HCT116 (cell line): ENCODE data around the gene SH3TC1. TPM values are rescaled to one million over a fixed set of nuclear protein-coding genes. Genes with fewer than 3 reads are reported as not detected.

Experiments
- ATAC-seq: fragments of 200-7000 bp; cut with Tn5 transposase; 2 replicates; pipeline ENCODE4 v1.9.1; 2020; ENCODE audit warnings: mild to moderate bottlenecking, moderate library complexity
- BruUV-seq: library from RNA; stranded (reverse); fragments of 400-500 nt; replicated peaks from 2 replicates; lab custom pipeline; 2021; lab: Mats Ljungman, UMichigan
- CTCF ChIA-PET: fragments of 300-600 bp; sonication (Branson Sonifier 250); formaldehyde crosslinking; loops from one replicate; lab custom pipeline; 2021; ENCODE audit warnings: antibody characterized with exemption; lab: Charles Lee
- POLR2A ChIA-PET: fragments of 300-600, 350-600 bp; sonication (Branson Sonifier 250); formaldehyde crosslinking; loops from one replicate; lab custom pipeline; 2021; ENCODE audit warnings: antibody characterized with exemption; lab: Charles Lee
- RAD21 ChIA-PET, 2 experiments: fragments of 300-600 bp; sonication (Branson Sonifier 250); formaldehyde crosslinking; loops; one replicate each; lab custom pipeline; 2023; ENCODE audit warnings: low total read pairs in 2 of 2; ENCODE audit not compliant: uncharacterized antibody in 2 of 2, unreplicated experiment in 2 of 2, low non-redundant PET in 1 of 2; lab: Charles Lee
- DNase-seq: peaks from one replicate; pipeline ENCODE4 v3.0.0-alpha.2; 2010; ENCODE audit warnings: low read depth, low spot score
- H2AFZ ChIP-seq: fragments of 200-600 bp; shearing (Covaris generic), sonication (generic); 2 replicates; pipeline ENCODE4 v1.6.1; 2017; ENCODE audit warnings: low read depth, mixed run types, mixed read lengths, antibody characterized with exemption, low read length; ENCODE audit not compliant: poor library complexity, severe bottlenecking
- H3K27ac ChIP-seq: 2 replicates; pipeline ENCODE4 v1.5.1; 2012; ENCODE audit warnings: low read depth, low read length
- H3K27me3 ChIP-seq: fragments of 200-600 bp; sonication (generic); 2 replicates; pipeline ENCODE4 v1.6.1; 2016; ENCODE audit warnings: mixed run types, low read length, mixed read lengths; ENCODE audit not compliant: insufficient read depth
- H3K36me3 ChIP-seq, 2 experiments: fragments of 200-500 bp in 1 of 2; fragments of 200-600 bp in 1 of 2; sonication (Bioruptor generic) in 1 of 2; sonication (generic) in 1 of 2; 2 replicates each; pipeline versions ENCODE4 v1.5.1 to v1.6.1; 2014 to 2016; ENCODE audit warnings: low read length in 2 of 2, inconsistent platforms in 1 of 2, mixed read lengths in 1 of 2, mixed run types in 1 of 2; ENCODE audit not compliant: insufficient read depth in 2 of 2, control insufficient read depth in 1 of 2
- H3K4me1 ChIP-seq, 2 experiments: fragments of 200-600 bp in 1 of 2; sonication (generic) in 1 of 2; 2 replicates each; pipeline versions ENCODE4 v1.5.1 to v1.6.1; 2012 to 2017; ENCODE audit warnings: low read length in 2 of 2, inconsistent platforms in 1 of 2, mild to moderate bottlenecking in 1 of 2, mixed read lengths in 1 of 2, mixed run types in 1 of 2, moderate library complexity in 1 of 2; ENCODE audit not compliant: insufficient read depth in 2 of 2, control insufficient read depth in 1 of 2
- H3K4me2 ChIP-seq: fragments of 200-600 bp; sonication (generic); 2 replicates; pipeline ENCODE4 v1.6.1; 2017; ENCODE audit warnings: mixed run types, low read length, mixed read lengths
- H3K4me3 ChIP-seq, 2 experiments: fragments of 200-600 bp in 1 of 2; sonication (generic) in 1 of 2; replicated peaks in 1 of 2; 2 replicates each; pipeline ENCODE4 v1.5.1; 2011 to 2016; ENCODE audit warnings: low read length in 2 of 2, control low read depth in 1 of 2, low read depth in 1 of 2, mild to moderate bottlenecking in 1 of 2, mixed read lengths in 1 of 2, mixed run types in 1 of 2
- H3K79me2 ChIP-seq: fragments of 200-600 bp; sonication (generic); 2 replicates; pipeline ENCODE4 v1.6.1; 2017; ENCODE audit warnings: mild to moderate bottlenecking, mixed run types, low read length, moderate library complexity, mixed read lengths; ENCODE audit not compliant: insufficient read depth
- H3K9ac ChIP-seq: fragments of 200-600 bp; sonication (generic); 2 replicates; pipeline ENCODE4 v1.6.1; 2016; ENCODE audit warnings: low read length, mixed read lengths
- H3K9me2 ChIP-seq: fragments of 200-600 bp; sonication (generic), shearing (Covaris generic); 2 replicates; pipeline ENCODE4 v1.6.1; 2017; ENCODE audit warnings: mixed run types, mild to moderate bottlenecking, moderate library complexity; ENCODE audit not compliant: insufficient read depth
- H3K9me3 ChIP-seq, 2 experiments: fragments of 200-500 bp in 1 of 2; fragments of 200-600 bp in 1 of 2; sonication (Bioruptor generic) in 1 of 2; sonication (generic) in 1 of 2; 2 replicates each; pipeline ENCODE4 v1.6.1; 2014 to 2017; ENCODE audit warnings: low read length in 2 of 2, mixed read lengths in 2 of 2, inconsistent platforms in 1 of 2, low read depth in 1 of 2, mild to moderate bottlenecking in 1 of 2, mixed run types in 1 of 2, moderate library complexity in 1 of 2; ENCODE audit not compliant: control insufficient read depth in 1 of 2, insufficient read depth in 1 of 2
- H4K20me1 ChIP-seq: fragments of 200-600 bp; sonication (generic), shearing (Covaris generic); 2 replicates; pipeline ENCODE4 v1.6.1; 2017; ENCODE audit warnings: mixed run types, mild to moderate bottlenecking, moderate library complexity; ENCODE audit not compliant: insufficient read depth
- ELF1 ChIP-seq: IDR thresholded peaks from 2 replicates; pipeline ENCODE4 v1.6.1; 2012; ENCODE audit warnings: low read depth, borderline replicate concordance
- EZH2 ChIP-seq: fragments of 200-600 bp; sonication (generic); IDR thresholded peaks from 2 replicates; pipeline ENCODE4 v1.6.1; 2017; ENCODE audit warnings: antibody characterized with exemption, mixed run types
- EZH2phosphoT487 ChIP-seq: fragments of 200-600 bp; IDR thresholded peaks from 2 replicates; pipeline ENCODE4 v1.6.1; 2018; ENCODE audit warnings: antibody characterized with exemption, borderline replicate concordance
- JUND ChIP-seq: IDR thresholded peaks from 2 replicates; pipeline ENCODE4 v1.6.1; 2012
- POLR2AphosphoS5 ChIP-seq: IDR thresholded peaks from 2 replicates; pipeline ENCODE4 v1.6.1; 2011; ENCODE audit warnings: mild to moderate bottlenecking, low read depth, low read length, moderate library complexity
- RAD21 ChIP-seq: IDR thresholded peaks from 2 replicates; pipeline ENCODE4 v1.6.1; 2012; ENCODE audit warnings: low read depth, mild to moderate bottlenecking
- SIN3A ChIP-seq: IDR thresholded peaks from 2 replicates; pipeline ENCODE4 v1.6.1; 2012; ENCODE audit warnings: low read depth
- SP1 ChIP-seq: IDR thresholded peaks from 2 replicates; pipeline ENCODE4 v1.6.1; 2012; ENCODE audit warnings: low read depth
- TCF7L2 ChIP-seq: IDR thresholded peaks from 2 replicates; pipeline ENCODE4 v1.7.0; 2011; ENCODE audit warnings: borderline replicate concordance, inconsistent platforms; ENCODE audit not compliant: insufficient read depth, insufficient read length; ENCODE audit errors: extremely low read depth
- intact Hi-C: fragments of 100-400 bp; cut with micrococcal nuclease; formaldehyde crosslinking; loops from 2 replicates; pipeline ENCODE4 v1.10.0; 2022
- total RNA-seq: library from RNA; stranded (reverse); gene quantifications from one replicate; pipeline ENCODE4 v1.2.1, GENCODE V29; 2021; ENCODE audit not compliant: unreplicated experiment
- TF ChIP-seq, protein P1 (sequence below): IDR thresholded peaks from 2 replicates; pipeline ENCODE4 v1.6.1; 2011; ENCODE audit warnings: mild to moderate bottlenecking, low read length, moderate library complexity; ENCODE audit not compliant: insufficient replicate concordance; ENCODE audit errors: extremely low read depth
- TF ChIP-seq, protein P2 (sequence below): IDR thresholded peaks from 2 replicates; pipeline ENCODE4 v1.6.1; 2012

SH3TC1 gene
- total RNA-seq, 1 experiment from 2014 or later = 12.5 TPM

- Histone ChIP-seq H4K20me1 (no peaks in the 10 kb centered on the region), H3K9ac (no peak overlapping the region), H2AFZ (no peak overlapping the region), H3K4me2 (no peak overlapping the region), H3K36me3 (no peaks in the 10 kb centered on the region), H3K4me3 (no peak overlapping the region), H3K9me2 (no peaks in the 10 kb centered on the region), H3K79me2 (no peaks in the 10 kb centered on the region), H3K9me3 (no peaks in the 10 kb centered on the region), H3K4me1 (peaks cover 9 to 26% of the 10 kb centered on the region in 2 experiments; a peak in 3 of 4 replicates), H3K27me3 (no peaks in the 10 kb centered on the region), H3K27ac (no peak overlapping the region)
- intact Hi-C loops = no loop called here
- ChIA-PET RAD21 (interaction anchor here in 1 of 2 experiments (0.7 kb wide), 1 partner anchor 56 kb away, joined by 3 read pairs; no protein-coding TSS in a partner anchor), POLR2A (no interaction called here), CTCF (no interaction called here)
- ATAC-seq (no peak), DNase-seq (no peak)
- no TSS peak for BruUV-seq
- no peak for TF ChIP-seq RAD21
- no peak for TF ChIP-seq JUND
- no peak for TF ChIP-seq SP1
- TF ChIP-seq, protein P1, sequence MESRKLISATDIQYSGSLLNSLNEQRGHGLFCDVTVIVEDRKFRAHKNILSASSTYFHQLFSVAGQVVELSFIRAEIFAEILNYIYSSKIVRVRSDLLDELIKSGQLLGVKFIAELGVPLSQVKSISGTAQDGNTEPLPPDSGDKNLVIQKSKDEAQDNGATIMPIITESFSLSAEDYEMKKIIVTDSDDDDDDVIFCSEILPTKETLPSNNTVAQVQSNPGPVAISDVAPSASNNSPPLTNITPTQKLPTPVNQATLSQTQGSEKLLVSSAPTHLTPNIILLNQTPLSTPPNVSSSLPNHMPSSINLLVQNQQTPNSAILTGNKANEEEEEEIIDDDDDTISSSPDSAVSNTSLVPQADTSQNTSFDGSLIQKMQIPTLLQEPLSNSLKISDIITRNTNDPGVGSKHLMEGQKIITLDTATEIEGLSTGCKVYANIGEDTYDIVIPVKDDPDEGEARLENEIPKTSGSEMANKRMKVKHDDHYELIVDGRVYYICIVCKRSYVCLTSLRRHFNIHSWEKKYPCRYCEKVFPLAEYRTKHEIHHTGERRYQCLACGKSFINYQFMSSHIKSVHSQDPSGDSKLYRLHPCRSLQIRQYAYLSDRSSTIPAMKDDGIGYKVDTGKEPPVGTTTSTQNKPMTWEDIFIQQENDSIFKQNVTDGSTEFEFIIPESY = no peak
- TF ChIP-seq SIN3A = no peak
- no peak for TF ChIP-seq EZH2
- no peak for TF ChIP-seq ELF1
- TF ChIP-seq EZH2phosphoT487 = no peak
- TF ChIP-seq, protein P2, sequence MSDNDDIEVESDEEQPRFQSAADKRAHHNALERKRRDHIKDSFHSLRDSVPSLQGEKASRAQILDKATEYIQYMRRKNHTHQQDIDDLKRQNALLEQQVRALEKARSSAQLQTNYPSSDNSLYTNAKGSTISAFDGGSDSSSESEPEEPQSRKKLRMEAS = no peak
- TF ChIP-seq TCF7L2 = no peak
- TF ChIP-seq POLR2AphosphoS5 = no peak
Measured at GRCh38 chr4:8155660-8156421, 43.2 kb upstream of the SH3TC1 start.
